Measurements from ENCODE around the gene PTPN3.

PTPN3 gene

GRCh38 chr9:109454041-109454440, 44.1 kb downstream of the PTPN3 start:
- no peak for DNase-seq (ENCODE audit: low read depth in 3 of 3)

- no peak for DNase-seq (ENCODE audit: low read depth in 3 of 3)
These were observed 44.8 kb downstream of the PTPN3 start for GRCh38 chr9:109453210-109453842.

- DNase-seq (ENCODE audit: low read depth in 3 of 3) = no peak
These were observed 45.3 kb downstream of the PTPN3 start for GRCh38 chr9:109452761-109453160.

- no peak for DNase-seq (ENCODE audit: low read depth in 3 of 3)
These were observed 46.6 kb downstream of the PTPN3 start for GRCh38 chr9:109451311-109452025.

- no peak for DNase-seq (ENCODE audit: low read depth in 3 of 3)
These were observed 47.8 kb downstream of the PTPN3 start for GRCh38 chr9:109450346-109450745.

GRCh38 chr9:109449036-109449798, 48.9 kb downstream of the PTPN3 start:
- no peak for DNase-seq (ENCODE audit: low read depth in 3 of 3)

GRCh38 chr9:109448223-109448622, 49.9 kb downstream of the PTPN3 start:
- no peak for DNase-seq (ENCODE audit: low read depth in 3 of 3)

- DNase-seq (ENCODE audit: low read depth in 3 of 3) = no peak
These were observed 50.6 kb downstream of the PTPN3 start for GRCh38 chr9:109447329-109448076.

GRCh38 chr9:109444771-109445320, 53.3 kb downstream of the PTPN3 start:
- DNase-seq (ENCODE audit: low read depth in 3 of 3) = no peak

GRCh38 chr9:109442716-109443115, 55.4 kb downstream of the PTPN3 start:
- no peak for DNase-seq (ENCODE audit: low read depth in 3 of 3)

- no peak for DNase-seq (ENCODE audit: low read depth in 3 of 3)
These were observed 56.8 kb downstream of the PTPN3 start for GRCh38 chr9:109441296-109441695.

GRCh38 chr9:109440797-109441287, 57.3 kb downstream of the PTPN3 start:
- DNase-seq (ENCODE audit: low read depth in 3 of 3) = no peak

- DNase-seq (ENCODE audit: low read depth in 3 of 3) = no peak
These were observed 58.0 kb downstream of the PTPN3 start for GRCh38 chr9:109440117-109440515.

- DNase-seq (ENCODE audit: low read depth in 3 of 3) = no peak
These were observed 58.6 kb downstream of the PTPN3 start for GRCh38 chr9:109439378-109440116.

GRCh38 chr9:109437286-109437685, 60.8 kb downstream of the PTPN3 start:
- DNase-seq (ENCODE audit: low read depth in 3 of 3) = no peak

- no peak for DNase-seq (ENCODE audit: low read depth in 3 of 3)
These were observed 62.0 kb downstream of the PTPN3 start for GRCh38 chr9:109436071-109436470.

GRCh38 chr9:109433476-109433875, 64.6 kb downstream of the PTPN3 start:
- DNase-seq (ENCODE audit: low read depth in 3 of 3) = no peak

GRCh38 chr9:109430231-109430630, 67.9 kb downstream of the PTPN3 start:
- DNase-seq (ENCODE audit: low read depth in 3 of 3) = no peak

GRCh38 chr9:109428854-109429253, 69.3 kb downstream of the PTPN3 start:
- DNase-seq (ENCODE audit: low read depth in 3 of 3) = no peak

- DNase-seq (ENCODE audit: low read depth in 3 of 3) = no peak
These were observed 70.2 kb downstream of the PTPN3 start for GRCh38 chr9:109427886-109428285.
